Activated B cell treated with CpG ODN at 0.5 μM for 24 hours (primary cell): Measurements from ENCODE around the gene CLEC2B. TPM values are rescaled to one million over a fixed set of nuclear protein-coding genes. Genes with fewer than 3 reads are reported as not detected.

Source experiments
- ATAC-seq: fragments of 200-7000 bp; cut with Tn5 transposase; one replicate; pipeline ENCODE4 v1.10.0; 2021; ENCODE audit warnings: low read depth, mild to moderate bottlenecking, moderate library complexity
- CTCF ChIA-PET: fragments of 350-600 bp; sonication (Branson Sonifier 250); formaldehyde crosslinking; loops from one replicate; lab custom pipeline; 2021; ENCODE audit warnings: antibody characterized with exemption; lab: Charles Lee
- POLR2A ChIA-PET: fragments of 350-600 bp; sonication (Branson Sonifier 250); formaldehyde crosslinking; loops from one replicate; lab custom pipeline; 2021; ENCODE audit warnings: antibody characterized with exemption; lab: Charles Lee
- DNase-seq: peaks from one replicate; pipeline ENCODE4 v3.0.0; 2022
- H3K27ac Mint-ChIP-seq: one replicate; pipeline ENCODE4 v1.8.0; 2020; ENCODE audit warnings: mixed read lengths
- H3K27me3 Mint-ChIP-seq: one replicate; pipeline ENCODE4 v1.8.0; 2021; ENCODE audit warnings: mixed read lengths
- H3K36me3 Mint-ChIP-seq: one replicate; pipeline ENCODE4 v1.8.0; 2021; ENCODE audit warnings: low read depth, mixed read lengths
- H3K4me1 Mint-ChIP-seq: one replicate; pipeline ENCODE4 v1.8.0; 2021; ENCODE audit warnings: mixed read lengths
- H3K4me3 Mint-ChIP-seq: one replicate; pipeline ENCODE4 v1.8.0; 2020; ENCODE audit warnings: mild to moderate bottlenecking, mixed read lengths
- H3K9me3 Mint-ChIP-seq: one replicate; pipeline ENCODE4 v1.8.0; 2020; ENCODE audit warnings: mixed read lengths
- CTCF ChIP-seq: fragments of 200-600 bp; IDR thresholded peaks from one replicate; pipeline ENCODE4 v1.8.0; 2022; ENCODE audit warnings: antibody characterized with exemption, mild to moderate bottlenecking
- intact Hi-C: fragments of 100-400 bp; cut with micrococcal nuclease; formaldehyde crosslinking; loops from one replicate; pipeline ENCODE4 v1.15.1; 2024
- total RNA-seq: library from RNA; stranded (reverse); gene quantifications from 2 replicates; pipeline ENCODE4 v1.2.3, GENCODE V29; 2022

Gene CLEC2B
- total RNA-seq, 1 donor from 2014 or later = 19.1 TPM

- no peak for DNase-seq
- no peaks in the 10 kb centered on the region for H3K4me1 Mint-ChIP-seq
- peaks cover 3% of the 10 kb centered on the region for H3K36me3 Mint-ChIP-seq
- no peak overlapping the region for H3K27ac Mint-ChIP-seq
- ChIA-PET POLR2A (no interaction called here), CTCF (no interaction called here)
- no peak for ATAC-seq
- intact Hi-C loops = no loop called here
- no peak for TF ChIP-seq CTCF
- H3K4me3 Mint-ChIP-seq = no peak overlapping the region
- H3K27me3 Mint-ChIP-seq = peaks cover 20% of the 10 kb centered on the region
- peaks cover 10% of the 10 kb centered on the region for H3K9me3 Mint-ChIP-seq
These were observed 30.1 kb upstream of the CLEC2B start for GRCh38 chr12:9899209-9899608.

- no peak for DNase-seq
- H3K4me3 Mint-ChIP-seq = no peak overlapping the region
- H3K36me3 Mint-ChIP-seq = peaks cover under 1% of the 10 kb centered on the region
- ChIA-PET POLR2A (no interaction called here), CTCF (no interaction called here)
- TF ChIP-seq CTCF = no peak
- peaks cover 23% of the 10 kb centered on the region for H3K27me3 Mint-ChIP-seq
- no peak overlapping the region for H3K27ac Mint-ChIP-seq
- H3K4me1 Mint-ChIP-seq = no peaks in the 10 kb centered on the region
- ATAC-seq = no peak
- intact Hi-C loops = no loop called here
- peaks cover 3% of the 10 kb centered on the region for H3K9me3 Mint-ChIP-seq
These were observed 28.4 kb upstream of the CLEC2B start for GRCh38 chr12:9897535-9897934.

- no peak overlapping the region for H3K27ac Mint-ChIP-seq
- H3K9me3 Mint-ChIP-seq = no peaks in the 10 kb centered on the region
- ChIA-PET CTCF (no interaction called here), POLR2A (no interaction called here)
- DNase-seq (no peak), ATAC-seq (no peak)
- no peaks in the 10 kb centered on the region for H3K4me1 Mint-ChIP-seq
- H3K27me3 Mint-ChIP-seq = peaks cover 20% of the 10 kb centered on the region
- intact Hi-C loops = no loop called here
- no peak for TF ChIP-seq CTCF
- no peak overlapping the region for H3K4me3 Mint-ChIP-seq
- H3K36me3 Mint-ChIP-seq = no peaks in the 10 kb centered on the region
These were observed 26.2 kb upstream of the CLEC2B start for GRCh38 chr12:9895215-9895971.

GRCh38 chr12:9888665-9889273, 19.6 kb upstream of the CLEC2B start:
- no peak for TF ChIP-seq CTCF
- POLR2A ChIA-PET = no interaction called here
- intact Hi-C loops = no loop called here
- peaks cover 2% of the 10 kb centered on the region for H3K4me1 Mint-ChIP-seq
- DNase-seq (no peak), ATAC-seq (no peak)
- no peaks in the 10 kb centered on the region for H3K9me3 Mint-ChIP-seq
- no peaks in the 10 kb centered on the region for H3K36me3 Mint-ChIP-seq
- CTCF ChIA-PET = no interaction called here
- H3K27ac Mint-ChIP-seq = no peak overlapping the region
- H3K4me3 Mint-ChIP-seq = no peak overlapping the region
- H3K27me3 Mint-ChIP-seq = no peaks in the 10 kb centered on the region

GRCh38 chr12:9883175-9883574, 14.0 kb upstream of the CLEC2B start:
- Mint-ChIP-seq H3K27ac (no peak overlapping the region), H3K4me1 (peaks cover 5% of the 10 kb centered on the region), H3K9me3 (no peaks in the 10 kb centered on the region), H3K4me3 (no peak overlapping the region), H3K27me3 (no peaks in the 10 kb centered on the region), H3K36me3 (no peaks in the 10 kb centered on the region)
- ChIA-PET POLR2A (no interaction called here), CTCF (no interaction called here)
- ATAC-seq (no peak), DNase-seq (no peak)
- intact Hi-C loops = no loop called here
- no peak for TF ChIP-seq CTCF
